ENCODE measurements around the gene GPR142. TPM values are rescaled to one million over a fixed set of nuclear protein-coding genes. Genes with fewer than 3 reads are reported as not detected.

Gene GPR142
- total and polyA plus RNA-seq, 3 donors from 2014 or later: 0.51 to 0.87 (median 0.55) TPM

GRCh38 chr17:74385201-74385600 lies 17.9 kb downstream of the GPR142 start:
- Histone ChIP-seq H3K27ac (no peak overlapping the region), H3K9me3 (no peaks in the 10 kb centered on the region), H3K36me3 (ENCODE audit: low read depth, missing control alignments) (no peaks in the 10 kb centered on the region), H3K4me3 (no peak overlapping the region), H3K4me1 (no peaks in the 10 kb centered on the region), H3K27me3 (no peaks in the 10 kb centered on the region)
- TF ChIP-seq POLR2A (IDR thresholded peaks at IDR 0.05): no peak
- TF ChIP-seq CTCF (IDR thresholded peaks at IDR 0.05): no peak
- no peak for DNase-seq
- WGBS, 2 donors: 85 to 94% methylated on average over 3 of the region's 3 CpGs
- intact Hi-C loops (cut with DNase I; ENCODE audit: low total_unique reads): no loop called here

GRCh38 chr17:74386386-74386785 lies 19.1 kb downstream of the GPR142 start:
- no peaks in the 10 kb centered on the region for H3K36me3 ChIP-seq (ENCODE audit: low read depth, missing control alignments)
- no peak overlapping the region for H3K27ac ChIP-seq
- WGBS, 2 donors: 61 to 70% methylated on average over 8 of the region's 8 CpGs
- no peak for DNase-seq
- no peaks in the 10 kb centered on the region for H3K9me3 ChIP-seq
- no peaks in the 10 kb centered on the region for H3K4me1 ChIP-seq
- intact Hi-C loops (cut with DNase I; ENCODE audit: low total_unique reads): no loop called here
- no peak for TF ChIP-seq POLR2A (IDR thresholded peaks at IDR 0.05)
- no peak for TF ChIP-seq CTCF (IDR thresholded peaks at IDR 0.05)
- H3K4me3 ChIP-seq: no peak overlapping the region
- H3K27me3 ChIP-seq: no peaks in the 10 kb centered on the region

- no peak overlapping the region for H3K4me3 ChIP-seq
- H3K27me3 ChIP-seq: no peaks in the 10 kb centered on the region
- DNase-seq: no peak
- no peaks in the 10 kb centered on the region for H3K4me1 ChIP-seq
- 84 to 89% methylated on average over 14 to 17 of the region's 17 CpGs for WGBS, 2 donors
- H3K9me3 ChIP-seq: no peaks in the 10 kb centered on the region
- intact Hi-C loops (cut with DNase I; ENCODE audit: low total_unique reads): no loop called here
- H3K27ac ChIP-seq: no peak overlapping the region
- H3K36me3 ChIP-seq (ENCODE audit: low read depth, missing control alignments): no peaks in the 10 kb centered on the region
- TF ChIP-seq POLR2A (IDR thresholded peaks at IDR 0.05) (no peak), CTCF (IDR thresholded peaks at IDR 0.05) (no peak)
Observed at GRCh38 chr17:74387365-74388218, 20.3 kb downstream of the GPR142 start.

GRCh38 chr17:74389084-74389753 lies 21.9 kb downstream of the GPR142 start:
- Histone ChIP-seq H3K4me1 (no peaks in the 10 kb centered on the region), H3K27ac (no peak overlapping the region), H3K4me3 (no peak overlapping the region), H3K36me3 (ENCODE audit: low read depth, missing control alignments) (no peaks in the 10 kb centered on the region), H3K9me3 (no peaks in the 10 kb centered on the region), H3K27me3 (no peaks in the 10 kb centered on the region)
- WGBS, 2 donors: 79 to 82% methylated on average over 12 of the region's 12 CpGs
- no peak for DNase-seq
- intact Hi-C loops (cut with DNase I; ENCODE audit: low total_unique reads): no loop called here
- TF ChIP-seq POLR2A (IDR thresholded peaks at IDR 0.05) (no peak), CTCF (IDR thresholded peaks at IDR 0.05) (no peak)
